Suprapubic skin (tissue), 4 donors: ENCODE results near the gene NR0B1.

ENCODE experiments used
- CTCF ChIP-seq, 2 donors: fragments of 200-600 bp in 1 of 2; fragments of 450-650 bp in 1 of 2; sonication (generic) in 1 of 2; IDR thresholded peaks; one replicate each; pipeline ENCODE4 v1.5.1; 2016 to 2019; ENCODE audit warnings: antibody characterized with exemption in 2 of 2, mild to moderate bottlenecking in 1 of 2, moderate library complexity in 1 of 2
- EP300 ChIP-seq: sonication (generic); formaldehyde crosslinking; IDR thresholded peaks from one replicate; pipeline ENCODE4 v1.6.1; 2017; ENCODE audit warnings: antibody characterized with exemption
- POLR2A ChIP-seq, 2 donors: fragments of 450-650 bp; IDR thresholded peaks; one replicate each; pipeline ENCODE4 v1.6.1; 2017; ENCODE audit warnings: antibody characterized with exemption in 2 of 2, mild to moderate bottlenecking in 2 of 2, moderate library complexity in 2 of 2
- POLR2AphosphoS5 ChIP-seq, 3 donors: sonication (generic); formaldehyde crosslinking; IDR thresholded peaks; one replicate each; pipeline ENCODE4 v1.6.1; 2017; ENCODE audit warnings: antibody characterized with exemption in 3 of 3

GRCh38 chrX:30275498-30275897 lies 33.7 kb downstream of the NR0B1 start:
- no peak for TF ChIP-seq POLR2A (IDR thresholded peaks at IDR 0.05)
- TF ChIP-seq POLR2AphosphoS5 (IDR thresholded peaks at IDR 0.05): no peak
- TF ChIP-seq CTCF (IDR thresholded peaks at IDR 0.05): no peak
- no peak for TF ChIP-seq EP300
